ENCODE data around the gene TMED9. TPM values are rescaled to one million over a fixed set of nuclear protein-coding genes. Genes with fewer than 3 reads are reported as not detected.

The TMED9 gene
- 100 to 1,000 TPM in 2 of 8 experiments, 10 to 100 TPM in 6; 74.7 to 166 (median 94.9) TPM for total RNA-seq

- Histone ChIP-seq H3K27ac (peak within 1 kb of the TSS; percentile 92 to 97), H3K4me3 (peak within 1 kb of the TSS; percentile 92 to 99 (median 96)), H3K4me1 (replicated peaks in 1 of 2) (peaks cover 6 to 7% of the 10 kb centered on the region in 2 donors)
- in situ Hi-C loops (cut with MboI; ENCODE audit: low pct_unique_long_range_greater_than_20kb in 2 of 9, low sequenced_read_pairs in 9 of 9, unreplicated experiment in 9 of 9): no loop called here
- peak; percentile 95 to 100 (median 98) for ATAC-seq (replicated peaks in 6 of 8)
- WGBS, 10 experiments: 0 to 6% (median 0%) methylated on average over 1 to 44 of the region's 71 CpGs; no CpG with 5 or more reads in 3 of the 10 experiments
Observed at GRCh38 chr5:177592010-177592834, at the start of gene TMED9. Gene TMED9 (plus strand): TSS chr5:177592203. CDS start chr5:177592215, 12 bp downstream.

- peak in 1 of 8 experiments; percentile 25 for ATAC-seq (replicated peaks in 6 of 8)
- WGBS, 10 experiments: 14 to 93% (median 75%) methylated on average over 1 to 4 of the region's 4 CpGs; no CpG with 5 or more reads in 1 of the 10 experiments
- Histone ChIP-seq H3K27ac (no peak overlapping the region), H3K4me3 (no peak overlapping the region), H3K4me1 (replicated peaks in 1 of 2) (peaks cover 13 to 20% of the 10 kb centered on the region in 2 donors)
- in situ Hi-C loops (cut with MboI; ENCODE audit: low pct_unique_long_range_greater_than_20kb in 2 of 9, low sequenced_read_pairs in 9 of 9, unreplicated experiment in 9 of 9): no loop called here
Observed at GRCh38 chr5:177542816-177543465, 49.1 kb upstream of the TMED9 start.

- ATAC-seq (replicated peaks in 6 of 8): peak in 6 of 8 experiments; percentile 7 to 63 (median 42)
- 0 to 100% (median 59%) methylated on average over 1 to 4 of the region's 4 CpGs for WGBS, 10 experiments
- in situ Hi-C loops (cut with MboI; ENCODE audit: low pct_unique_long_range_greater_than_20kb in 2 of 9, low sequenced_read_pairs in 9 of 9, unreplicated experiment in 9 of 9): no loop called here
- Histone ChIP-seq H3K27ac (peak overlapping the region in 1 of 2 donors; percentile 50), H3K4me3 (no peak overlapping the region), H3K4me1 (replicated peaks in 1 of 2) (peaks cover 13 to 20% of the 10 kb centered on the region in 2 donors)
Observed at GRCh38 chr5:177545487-177546257, 46.3 kb upstream of the TMED9 start.

- ATAC-seq (replicated peaks in 6 of 8): peak; percentile 80 to 97 (median 86)
- 0 to 71% (median 22%) methylated on average over 1 of the region's 1 CpG; no CpG with 5 or more reads in 6 of the 10 experiments for WGBS, 10 experiments
- Histone ChIP-seq H3K27ac (peak overlapping the region in 1 of 2 donors; percentile 12), H3K4me3 (no peak overlapping the region), H3K4me1 (replicated peaks in 1 of 2) (peaks cover 13 to 20% of the 10 kb centered on the region in 2 donors)
- in situ Hi-C loops (cut with MboI; ENCODE audit: low pct_unique_long_range_greater_than_20kb in 2 of 9, low sequenced_read_pairs in 9 of 9, unreplicated experiment in 9 of 9): no loop called here
Observed at GRCh38 chr5:177546258-177546741, 45.7 kb upstream of the TMED9 start.

GRCh38 chr5:177547736-177548135, 44.3 kb upstream of the TMED9 start:
- in situ Hi-C loops (cut with MboI; ENCODE audit: low pct_unique_long_range_greater_than_20kb in 2 of 9, low sequenced_read_pairs in 9 of 9, unreplicated experiment in 9 of 9): no loop called here
- peak in 1 of 8 experiments; percentile 4 for ATAC-seq (replicated peaks in 6 of 8)
- WGBS, 10 experiments: 43 to 100% (median 94%) methylated on average over 1 to 3 of the region's 3 CpGs; no CpG with 5 or more reads in 1 of the 10 experiments
- H3K27ac ChIP-seq: no peak overlapping the region
- H3K4me1 ChIP-seq (replicated peaks in 1 of 2): peaks cover 20 to 26% of the 10 kb centered on the region in 2 donors
- no peak overlapping the region for H3K4me3 ChIP-seq

GRCh38 chr5:177548495-177548894, 43.5 kb upstream of the TMED9 start:
- H3K4me3 ChIP-seq: no peak overlapping the region
- WGBS, 10 experiments: 43 to 100% (median 86%) methylated on average over 1 of the region's 1 CpG; no CpG with 5 or more reads in 7 of the 10 experiments
- in situ Hi-C loops (cut with MboI; ENCODE audit: low pct_unique_long_range_greater_than_20kb in 2 of 9, low sequenced_read_pairs in 9 of 9, unreplicated experiment in 9 of 9): no loop called here
- ATAC-seq (replicated peaks in 6 of 8): no peak
- peaks cover 22 to 25% of the 10 kb centered on the region in 2 donors for H3K4me1 ChIP-seq (replicated peaks in 1 of 2)
- H3K27ac ChIP-seq: no peak overlapping the region

GRCh38 chr5:177550122-177550521, 41.9 kb upstream of the TMED9 start:
- Histone ChIP-seq H3K4me1 (replicated peaks in 1 of 2) (peaks cover 22 to 30% of the 10 kb centered on the region in 2 donors), H3K27ac (no peak overlapping the region), H3K4me3 (no peak overlapping the region)
- in situ Hi-C loops (cut with MboI; ENCODE audit: low pct_unique_long_range_greater_than_20kb in 2 of 9, low sequenced_read_pairs in 9 of 9, unreplicated experiment in 9 of 9): no loop called here
- WGBS, 10 experiments: 100% methylated on average over 1 of the region's 1 CpG; no CpG with 5 or more reads in 8 of the 10 experiments
- no peak for ATAC-seq (replicated peaks in 6 of 8)

GRCh38 chr5:177552839-177553455, 39.1 kb upstream of the TMED9 start:
- Histone ChIP-seq H3K4me1 (replicated peaks in 1 of 2) (peaks cover 9 to 15% of the 10 kb centered on the region in 2 donors), H3K27ac (no peak overlapping the region), H3K4me3 (peak overlapping the region; percentile 81 to 94 (median 92))
- in situ Hi-C loops (cut with MboI; ENCODE audit: low pct_unique_long_range_greater_than_20kb in 2 of 9, low sequenced_read_pairs in 9 of 9, unreplicated experiment in 9 of 9): no loop called here
- WGBS, 10 experiments: 24 to 81% (median 67%) methylated on average over 2 to 5 of the region's 16 CpGs; no CpG with 5 or more reads in 2 of the 10 experiments
- peak; percentile 3 to 30 (median 14) for ATAC-seq (replicated peaks in 6 of 8)

- H3K27ac ChIP-seq: peak overlapping the region; percentile 84 to 93
Observed at GRCh38 chr5:177553671-177554429, 38.2 kb upstream of the TMED9 start.

GRCh38 chr5:177554474-177555111, 37.4 kb upstream of the TMED9 start, which contains the start of gene FAM193B:
Gene FAM193B (minus strand): TSS chr5:177554563. CDS start chr5:177554458, 105 bp downstream.
- WGBS, 10 experiments: 0 to 76% (median 30%) methylated on average over 1 to 16 of the region's 49 CpGs; no CpG with 5 or more reads in 1 of the 10 experiments
- in situ Hi-C loops (cut with MboI; ENCODE audit: low pct_unique_long_range_greater_than_20kb in 2 of 9, low sequenced_read_pairs in 9 of 9, unreplicated experiment in 9 of 9): no loop called here
- H3K4me3 ChIP-seq: peak within 1 kb of the TSS; percentile 81 to 94 (median 92)
- ATAC-seq (replicated peaks in 6 of 8): peak; percentile 74 to 92 (median 84)
- peak within 1 kb of the TSS; percentile 84 to 93 for H3K27ac ChIP-seq
- peaks cover 9 to 19% of the 10 kb centered on the region in 2 donors for H3K4me1 ChIP-seq (replicated peaks in 1 of 2)

More at GRCh38 chr5:177553671-177554429, 38.2 kb upstream of the TMED9 start:
- peak; percentile 51 to 66 (median 59) for ATAC-seq (replicated peaks in 6 of 8)
- in situ Hi-C loops (cut with MboI; ENCODE audit: low pct_unique_long_range_greater_than_20kb in 2 of 9, low sequenced_read_pairs in 9 of 9, unreplicated experiment in 9 of 9): no loop called here
- 0% methylated on average over 12 of the region's 72 CpGs; no CpG with 5 or more reads in 9 of the 10 experiments for WGBS, 10 experiments
- Histone ChIP-seq H3K4me1 (replicated peaks in 1 of 2) (peaks cover 9 to 15% of the 10 kb centered on the region in 2 donors), H3K4me3 (peak overlapping the region; percentile 81 to 94 (median 92))

- in situ Hi-C loops (cut with MboI; ENCODE audit: low pct_unique_long_range_greater_than_20kb in 2 of 9, low sequenced_read_pairs in 9 of 9, unreplicated experiment in 9 of 9): no loop called here
- no peak for ATAC-seq (replicated peaks in 6 of 8)
- WGBS, 10 experiments: 67 to 100% (median 94%) methylated on average over 1 to 2 of the region's 2 CpGs; no CpG with 5 or more reads in 3 of the 10 experiments
- peaks cover 9 to 22% of the 10 kb centered on the region in 2 donors for H3K4me1 ChIP-seq (replicated peaks in 1 of 2)
- H3K4me3 ChIP-seq: no peak overlapping the region
- H3K27ac ChIP-seq: no peak overlapping the region
Observed at GRCh38 chr5:177555228-177555627, 36.8 kb upstream of the TMED9 start.
